ENCODE data around the gene COPS2.

Gene COPS2

GRCh38 chr15:49155834-49156627, 632 bp upstream of the COPS2 start:
- DNase-seq, result no peak

- no peak for DNase-seq
These were observed 645 bp downstream of the COPS2 start for GRCh38 chr15:49154799-49155109.

- DNase-seq, result peak; percentile 37
These were observed 1.0 kb downstream of the COPS2 start for GRCh38 chr15:49154359-49154758.

GRCh38 chr15:49152552-49153312, 2.7 kb downstream of the COPS2 start:
- DNase-seq, result no peak

- no peak for DNase-seq
These were observed 3.6 kb downstream of the COPS2 start for GRCh38 chr15:49151831-49152230.

GRCh38 chr15:49148727-49149126, 6.7 kb downstream of the COPS2 start:
- no peak for DNase-seq

GRCh38 chr15:49148298-49148697, 7.1 kb downstream of the COPS2 start:
- DNase-seq, result no peak

- peak; percentile 81 for DNase-seq
These were observed 9.5 kb downstream of the COPS2 start for GRCh38 chr15:49145651-49146609.

GRCh38 chr15:49137861-49138260, 17.5 kb downstream of the COPS2 start:
- no peak for DNase-seq

- no peak for DNase-seq
These were observed 19.5 kb downstream of the COPS2 start for GRCh38 chr15:49135911-49136310.

- DNase-seq, result no peak
These were observed 20.0 kb downstream of the COPS2 start for GRCh38 chr15:49135342-49135857.

GRCh38 chr15:49134683-49135341, 20.6 kb downstream of the COPS2 start:
- no peak for DNase-seq

- no peak for DNase-seq
These were observed 24.0 kb downstream of the COPS2 start for GRCh38 chr15:49131403-49131802.

GRCh38 chr15:49124371-49124770, 31.0 kb downstream of the COPS2 start:
- no peak for DNase-seq

GRCh38 chr15:49122541-49123062, 32.8 kb downstream of the COPS2 start:
- no peak for DNase-seq

- DNase-seq, result no peak
These were observed 33.5 kb downstream of the COPS2 start for GRCh38 chr15:49121901-49122300.

GRCh38 chr15:49120832-49121231, 34.6 kb downstream of the COPS2 start:
- no peak for DNase-seq

GRCh38 chr15:49116108-49116857, 39.1 kb downstream of the COPS2 start:
- peak; percentile 19 for DNase-seq

GRCh38 chr15:49115062-49115461, 40.3 kb downstream of the COPS2 start:
- DNase-seq, result peak; percentile 66

GRCh38 chr15:49110158-49110944, 45.0 kb downstream of the COPS2 start:
- DNase-seq, result no peak

- DNase-seq, result no peak
These were observed 52.4 kb downstream of the COPS2 start for GRCh38 chr15:49103002-49103401.
